Stimulated activated CD4-positive, alpha-beta T cell treated with anti-CD3 and anti-CD28 coated beads, Interleukin-4, amount 100 ng/mL, for 24 hours (primary cell): ENCODE results near the gene TDO2.
"Not testable (repeated sequence)": the region's sequence is repeated elsewhere in the genome, so short reads cannot be mapped to it uniquely, and the experiment has no call there.

ENCODE experiments used
- DNase-seq: peaks from one replicate; pipeline ENCODE4 v3.0.0-alpha.2; 2020

TDO2 gene

GRCh38 chr4:155908187-155909139, 5.0 kb downstream of the TDO2 start:
- DNase-seq, result no peak

DNA sequence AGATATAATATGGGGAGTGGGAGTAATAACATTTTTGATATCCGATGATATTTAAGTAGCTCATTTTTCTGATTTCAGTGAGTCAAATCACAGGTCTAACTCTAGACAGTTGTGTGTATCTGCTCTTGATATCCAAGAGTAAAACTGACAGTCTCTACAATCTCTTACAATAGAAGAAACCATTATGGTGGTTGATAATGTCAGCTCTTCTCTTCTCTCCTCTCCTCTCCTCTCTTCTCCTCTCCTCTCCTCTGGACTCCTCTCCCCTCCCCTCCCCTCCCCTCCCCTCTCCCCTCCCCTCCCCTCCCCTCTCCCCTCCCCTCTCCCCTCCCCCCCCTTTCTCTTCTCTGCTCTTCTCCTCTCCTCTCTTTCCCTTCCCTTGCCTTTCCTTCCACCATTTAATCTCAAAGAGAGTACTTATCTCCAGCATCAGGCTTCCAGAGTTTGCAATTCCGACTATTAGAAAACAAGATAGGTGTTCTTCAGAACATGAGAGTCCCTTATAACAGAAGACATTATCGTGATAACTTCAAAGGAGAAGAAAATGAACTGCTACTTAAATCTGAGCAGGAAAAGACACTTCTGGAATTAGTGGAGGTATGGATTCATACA, 6.2 kb downstream of the TDO2 start:
- DNase-seq, result no peak

GRCh38 chr4:155911905-155912304, 8.4 kb downstream of the TDO2 start:
- no peak for DNase-seq

GRCh38 chr4:155914782-155915181, 11.3 kb downstream of the TDO2 start:
- DNase-seq, result no peak

GRCh38 chr4:155921597-155921996, 18.1 kb downstream of the TDO2 start:
- no peak for DNase-seq

- no peak for DNase-seq
Observed at GRCh38 chr4:155924637-155925036, 21.1 kb downstream of the TDO2 start.

DNA sequence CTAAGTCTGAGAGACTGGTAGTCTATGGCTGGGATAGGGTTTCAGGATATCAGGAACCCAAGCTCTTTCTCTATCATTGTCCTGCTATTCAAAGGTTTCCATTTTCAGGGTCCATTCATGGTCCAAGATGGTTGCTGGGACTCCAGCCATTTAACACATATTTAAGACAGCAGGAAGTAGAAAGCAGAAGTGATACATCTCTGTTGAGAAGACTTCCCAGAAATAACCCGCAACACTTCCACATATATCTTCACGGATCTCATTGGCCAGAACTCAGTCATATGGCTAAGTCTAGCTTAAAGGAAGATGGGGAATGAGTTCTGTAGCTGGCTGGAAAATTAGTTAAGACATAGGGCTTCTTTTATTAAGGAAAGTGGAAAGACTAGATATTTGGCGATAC, 26.3 kb downstream of the TDO2 start:
- DNase-seq, result no peak

- no peak for DNase-seq
Observed at GRCh38 chr4:155930330-155930729, 26.8 kb downstream of the TDO2 start.

- no peak for DNase-seq
Observed at GRCh38 chr4:155931634-155932033, 28.1 kb downstream of the TDO2 start.

- DNase-seq, result not testable (repeated sequence)
Observed at GRCh38 chr4:155934634-155935033, 31.1 kb downstream of the TDO2 start.

- no peak for DNase-seq
Observed at GRCh38 chr4:155935389-155935986, 32.0 kb downstream of the TDO2 start.

DNA sequence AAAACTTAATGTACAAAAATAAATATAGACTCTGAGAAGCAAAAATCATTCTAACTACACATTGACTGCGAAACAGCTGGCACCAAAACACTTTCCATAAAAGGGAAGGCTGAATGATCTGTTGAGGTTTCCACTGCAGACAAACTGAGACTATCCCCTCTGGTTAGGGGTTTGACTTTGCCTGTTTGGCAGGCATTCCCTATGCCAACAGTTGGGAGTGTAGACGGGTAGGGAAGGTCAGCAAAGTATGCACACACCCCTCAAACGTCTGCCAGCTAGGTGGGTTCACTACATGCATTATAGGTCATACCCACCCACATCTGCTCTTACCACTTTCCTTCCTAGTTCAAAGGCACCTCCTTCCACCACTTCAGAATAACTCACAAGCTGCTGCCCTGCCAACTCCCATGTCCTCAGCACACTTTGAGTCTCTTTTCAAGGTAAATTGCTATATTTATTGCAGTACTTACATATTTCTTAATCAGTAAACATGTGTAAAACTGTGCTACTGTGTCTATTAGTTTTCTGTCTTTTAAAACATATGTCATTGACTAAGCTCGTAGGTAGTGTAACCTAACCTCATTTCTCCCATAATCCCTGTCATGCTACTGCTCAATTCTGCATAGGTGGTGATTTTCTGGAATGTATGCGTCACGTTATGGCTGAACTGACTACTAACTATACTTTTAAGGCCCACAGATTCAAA, 37.7 kb downstream of the TDO2 start:
- DNase-seq, result no peak

DNA sequence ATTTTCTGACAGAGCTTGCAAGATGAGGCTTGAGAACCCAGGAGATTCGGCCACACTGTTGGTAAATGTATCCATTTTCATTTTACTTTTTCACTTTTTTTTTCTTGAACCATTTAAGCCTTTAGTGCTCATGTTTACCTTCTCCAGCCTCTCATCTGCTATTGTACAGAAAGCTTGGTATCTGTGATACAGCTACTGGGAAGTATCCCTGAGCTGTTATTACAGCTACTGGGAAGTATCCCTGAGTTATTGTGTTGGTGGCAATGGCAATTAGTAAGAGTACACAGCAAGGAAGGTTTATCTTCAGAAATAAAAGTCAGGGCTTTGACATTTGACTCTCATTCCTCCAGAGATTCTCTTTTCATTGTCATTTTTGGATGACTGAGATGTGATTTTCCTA, 38.3 kb downstream of the TDO2 start:
- DNase-seq, result no peak

GRCh38 chr4:155943605-155944291, 40.3 kb downstream of the TDO2 start:
- DNase-seq, result no peak

GRCh38 chr4:155944516-155944915, 41.0 kb downstream of the TDO2 start:
- DNase-seq, result no peak

- DNase-seq, result no peak
Observed at GRCh38 chr4:155946486-155946885, 43.0 kb downstream of the TDO2 start.

DNA sequence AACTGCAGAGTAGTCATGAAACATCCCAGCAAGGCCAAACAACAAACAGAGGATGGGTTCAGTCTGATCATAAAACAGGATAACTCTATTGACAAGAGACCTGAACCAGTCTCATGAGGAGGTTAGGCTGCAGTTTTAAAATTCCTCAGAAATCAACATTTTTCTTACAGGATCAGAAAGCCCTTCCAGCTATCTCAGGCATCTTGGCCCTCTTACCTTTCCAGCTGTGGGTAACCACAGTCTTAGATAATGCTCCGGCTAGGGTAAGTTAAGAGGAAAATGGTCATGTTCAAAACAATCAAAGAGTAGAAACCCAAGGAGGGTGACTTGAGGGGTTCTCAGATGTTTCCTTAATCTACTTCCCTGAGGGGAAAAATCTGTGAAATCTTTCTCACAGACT, 45.0 kb downstream of the TDO2 start:
- DNase-seq, result no peak

DNA sequence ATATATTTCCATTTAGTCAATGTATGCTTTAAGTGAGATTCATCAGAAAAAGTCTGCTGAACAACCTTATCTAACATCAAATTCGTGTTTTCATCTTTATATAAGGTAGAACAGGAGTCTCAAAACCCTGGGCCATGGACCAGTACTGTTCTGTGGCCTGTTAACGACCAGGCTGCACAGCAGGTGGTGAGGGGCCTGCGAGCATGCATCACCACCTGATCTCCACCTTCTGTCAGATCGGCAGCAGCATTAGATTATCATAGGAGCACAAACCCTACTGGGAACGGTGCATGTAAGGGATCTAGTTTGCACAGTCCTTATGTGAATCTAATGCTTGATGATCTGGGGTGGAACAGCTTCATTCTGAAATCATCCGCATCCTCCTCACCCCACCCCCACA, 47.0 kb downstream of the TDO2 start:
- DNase-seq, result no peak

- DNase-seq, result no peak
Observed at GRCh38 chr4:155952501-155952901, 49.0 kb downstream of the TDO2 start.

DNA sequence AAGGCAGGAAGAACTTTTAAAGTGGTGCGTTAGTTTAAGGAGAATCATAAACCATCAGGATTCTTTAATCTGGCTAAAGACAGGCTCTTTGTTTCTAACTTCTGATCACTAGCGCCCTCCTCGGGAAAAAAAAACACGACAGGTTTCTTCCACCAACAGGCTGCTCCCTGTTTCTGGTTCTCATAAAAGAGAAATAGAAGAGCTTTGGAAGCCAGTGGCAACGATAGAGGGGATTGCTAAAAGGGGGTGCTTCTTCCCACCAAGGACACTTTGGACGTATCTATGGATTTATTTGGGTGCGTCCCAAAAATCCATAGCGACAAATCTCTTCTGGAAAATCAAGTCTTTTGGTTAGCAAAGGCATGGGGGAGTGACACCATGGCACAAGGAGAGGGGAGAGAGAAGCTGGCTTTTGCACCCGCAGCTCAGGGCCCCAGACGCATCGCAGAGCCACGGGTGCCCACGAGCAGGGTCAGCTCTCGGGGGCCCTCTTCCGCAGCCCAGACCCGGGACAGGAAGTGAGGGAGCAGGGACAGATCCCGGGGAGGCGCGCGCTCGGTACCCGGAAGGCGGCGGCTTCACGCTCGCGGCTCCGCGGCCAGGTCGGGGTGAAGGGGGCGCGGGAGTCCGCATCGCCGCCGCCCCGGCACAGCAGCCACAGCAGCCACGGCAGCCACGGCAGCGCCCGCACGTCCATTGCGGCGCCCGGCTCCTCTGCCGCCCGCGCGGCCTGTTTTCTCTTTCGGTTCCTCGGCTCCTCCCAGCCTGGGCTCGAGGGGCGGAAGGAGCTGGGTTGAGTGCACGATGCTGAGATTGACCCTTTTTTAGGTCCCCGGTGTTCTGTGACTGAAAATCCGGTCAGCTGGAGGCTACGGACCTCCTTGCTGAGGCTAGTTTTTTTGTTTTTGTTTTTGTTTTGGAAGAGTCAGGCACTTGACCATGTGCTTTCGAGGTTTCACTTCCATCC, 49.9 kb downstream of the TDO2 start, which contains the start of gene CTSO:
TSS of gene CTSO (minus strand) at position 716 of the 967 bp plus-strand sequence. CDS start at position 697, 19 bp downstream.
- DNase-seq, result peak; percentile 72

DNA sequence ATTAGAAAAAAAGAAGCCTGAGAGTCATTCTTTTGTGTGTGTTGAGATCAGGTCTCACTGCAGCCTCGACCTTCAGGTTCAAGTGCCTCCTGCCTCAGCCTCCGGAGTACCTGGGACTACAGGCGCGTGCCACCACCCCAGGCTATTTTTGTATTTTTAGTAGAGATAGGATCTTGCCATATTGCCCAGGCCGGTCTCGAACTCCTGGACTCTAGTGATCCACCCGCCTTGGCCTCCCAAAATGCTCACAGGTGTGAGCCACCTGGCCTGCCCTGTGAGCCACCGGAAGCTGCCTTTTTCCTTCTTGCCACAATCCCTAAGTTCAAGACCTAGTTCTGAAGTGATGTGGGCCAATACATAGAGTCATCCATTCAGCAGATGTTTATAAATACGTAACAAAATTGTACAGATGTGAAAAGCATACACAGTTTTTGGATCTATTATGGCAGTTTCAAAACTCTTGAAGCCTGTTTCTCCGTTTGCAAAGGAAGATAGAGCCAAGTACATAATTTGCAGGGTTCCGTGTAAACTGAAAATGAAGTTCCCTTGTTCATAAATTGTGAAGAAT, 50.7 kb downstream of the TDO2 start:
- DNase-seq, result no peak
